Mesenchymal stem cell (in vitro differentiated cells and primary cell): ENCODE measurements around the gene ANKS1A.
A peak's percentile ranks its signal among the peaks of the same experiment; 100 is the strongest.

Experiments
- DNase-seq: peaks from one replicate; pipeline ENCODE4 v3.0.0-alpha.2; 2013
- H2AFZ ChIP-seq: one replicate; pipeline ENCODE4 v1.6.1; 2013; ENCODE audit warnings: low read depth, mild to moderate bottlenecking, control low read depth, inconsistent platforms, low read length, moderate library complexity
- H2AK5ac ChIP-seq: 2 replicates; pipeline ENCODE4 v1.6.1; 2013; ENCODE audit warnings: low read length, moderate library complexity, mild to moderate bottlenecking, inconsistent platforms; ENCODE audit not compliant: severe bottlenecking
- H2BK120ac ChIP-seq: one replicate; pipeline ENCODE4 v1.6.1; 2013; ENCODE audit warnings: low read depth, mild to moderate bottlenecking, inconsistent platforms, low read length, moderate library complexity
- H2BK12ac ChIP-seq, 2 experiments: one replicate each; pipeline ENCODE4 v1.6.1; 2013; ENCODE audit warnings: inconsistent platforms in 2 of 2, low read length in 2 of 2, mild to moderate bottlenecking in 2 of 2, moderate library complexity in 2 of 2, control low read depth in 1 of 2
- H2BK15ac ChIP-seq: one replicate; pipeline ENCODE4 v1.6.1; 2013; ENCODE audit warnings: mild to moderate bottlenecking, low read depth, inconsistent platforms; ENCODE audit not compliant: poor library complexity, severe bottlenecking
- H2BK5ac ChIP-seq: 2 replicates; pipeline ENCODE4 v1.6.1; 2013; ENCODE audit warnings: low read depth, mild to moderate bottlenecking, low read length, control low read depth, inconsistent platforms; ENCODE audit not compliant: poor library complexity, severe bottlenecking
- H3K14ac ChIP-seq, 2 experiments: one replicate each; pipeline ENCODE4 v1.6.1; 2013; ENCODE audit warnings: inconsistent platforms in 2 of 2, low read length in 2 of 2, control low read depth in 1 of 2, mild to moderate bottlenecking in 1 of 2, moderate library complexity in 1 of 2
- H3K18ac ChIP-seq, 2 experiments: one replicate each; pipeline ENCODE4 v1.6.1; 2013; ENCODE audit warnings: inconsistent platforms in 2 of 2, low read length in 2 of 2, control low read depth in 1 of 2, low read depth in 1 of 2, mild to moderate bottlenecking in 1 of 2
- H3K23ac ChIP-seq, 2 experiments: one replicate each; pipeline ENCODE4 v1.6.1; 2013; ENCODE audit warnings: inconsistent platforms in 2 of 2, low read length in 2 of 2, mild to moderate bottlenecking in 2 of 2, moderate library complexity in 2 of 2, control low read depth in 1 of 2
- H3K27ac ChIP-seq: 2 replicates; pipeline ENCODE4 v1.5.1; 2013; ENCODE audit warnings: mild to moderate bottlenecking, moderate library complexity, low read length, control low read depth, inconsistent platforms; ENCODE audit not compliant: poor library complexity, severe bottlenecking
- H3K27me3 ChIP-seq, 2 experiments: 2 replicates each; pipeline versions ENCODE4 v1.6.1 to v1.7.0; 2013; ENCODE audit warnings: low read length in 2 of 2, mild to moderate bottlenecking in 2 of 2, moderate library complexity in 2 of 2, control low read depth in 1 of 2, inconsistent platforms in 1 of 2; ENCODE audit not compliant: control insufficient read depth in 1 of 2, insufficient read depth in 1 of 2
- H3K36me3 ChIP-seq, 2 experiments: 2 replicates each; pipeline versions ENCODE4 v1.6.1 to v1.7.0; 2013; ENCODE audit warnings: low read length in 2 of 2, control low read depth in 1 of 2, inconsistent platforms in 1 of 2, low read depth in 1 of 2, mild to moderate bottlenecking in 1 of 2; ENCODE audit not compliant: insufficient read depth in 2 of 2, control insufficient read depth in 1 of 2
- H3K4ac ChIP-seq, 2 experiments: one replicate each; pipeline ENCODE4 v1.6.1; 2013; ENCODE audit warnings: inconsistent platforms in 2 of 2, low read length in 2 of 2, mild to moderate bottlenecking in 2 of 2, moderate library complexity in 2 of 2, control low read depth in 1 of 2, low read depth in 1 of 2
- H3K4me1 ChIP-seq: 2 replicates; pipeline ENCODE4 v1.6.1; 2013; ENCODE audit warnings: low read depth, low read length, control low read depth; ENCODE audit not compliant: control insufficient read depth, insufficient read depth
- H3K4me2 ChIP-seq: 2 replicates; pipeline ENCODE4 v1.6.1; 2013; ENCODE audit warnings: low read length, mild to moderate bottlenecking, inconsistent platforms; ENCODE audit not compliant: poor library complexity, severe bottlenecking
- H3K4me3 ChIP-seq, 2 experiments: 2 replicates each; pipeline versions ENCODE4 v1.5.1 to v1.7.0; 2013; ENCODE audit warnings: low read length in 2 of 2, mild to moderate bottlenecking in 2 of 2, control low read depth in 1 of 2, low read depth in 1 of 2; ENCODE audit not compliant: insufficient read depth in 1 of 2
- H3K79me1 ChIP-seq: replicated peaks from 2 replicates; pipeline ENCODE4 v1.6.1; 2013; ENCODE audit warnings: mild to moderate bottlenecking, control low read depth, low read length, inconsistent platforms; ENCODE audit not compliant: poor library complexity, severe bottlenecking
- H3K9ac ChIP-seq: 2 replicates; pipeline ENCODE4 v1.7.0; 2013; ENCODE audit warnings: mild to moderate bottlenecking, low read length, moderate library complexity
- H3K9me3 ChIP-seq: 2 replicates; pipeline ENCODE4 v1.7.0; 2013; ENCODE audit warnings: mild to moderate bottlenecking, low read length; ENCODE audit not compliant: control insufficient read depth
- H4K8ac ChIP-seq: one replicate; pipeline ENCODE4 v1.6.1; 2013; ENCODE audit warnings: inconsistent platforms, mild to moderate bottlenecking, low read length, moderate library complexity
- H4K91ac ChIP-seq: one replicate; pipeline ENCODE4 v1.6.1; 2013; ENCODE audit warnings: mild to moderate bottlenecking, low read length, inconsistent platforms
- WGBS: methylation state at CpG from one replicate; pipeline ENCODE4 v1.1.7; 2013; ENCODE audit warnings: mixed read lengths; 5-methylcytosine and 5-hydroxymethylcytosine counted together

Gene ANKS1A

GRCh38 chr6:35018746-35019145 lies 129.7 kb downstream of the ANKS1A start:
- Histone ChIP-seq H3K23ac (no peak overlapping the region), H3K27me3 (no peaks in the 10 kb centered on the region), H3K14ac (peak overlapping the region in 1 of 2 experiments; percentile 42), H4K8ac (no peak overlapping the region), H3K36me3 (peaks cover 0 to 15% of the 10 kb centered on the region in 2 experiments), H3K4me2 (no peak overlapping the region), H3K27ac (no peak overlapping the region), H2BK12ac (peak overlapping the region in 1 of 2 experiments; percentile 31), H2AFZ (no peak overlapping the region), H3K4me1 (peaks cover 9% of the 10 kb centered on the region), H3K4ac (peak overlapping the region in 1 of 2 experiments; percentile 73), H3K4me3 (no peak overlapping the region), H2BK120ac (no peak overlapping the region), H2AK5ac (no peak overlapping the region), H4K91ac (no peak overlapping the region), H2BK5ac (no peak overlapping the region), H3K9me3 (no peaks in the 10 kb centered on the region), H3K9ac (no peak overlapping the region), H3K18ac (peak overlapping the region in 1 of 2 experiments; percentile 21), H2BK15ac (no peak overlapping the region), H3K79me1 (peaks cover 27% of the 10 kb centered on the region)
- WGBS = 41% methylated on average over 2 of the region's 2 CpGs
- DNase-seq = no peak

- no peak overlapping the region for H2BK12ac ChIP-seq
- peaks cover 27% of the 10 kb centered on the region for H3K79me1 ChIP-seq
- no peak overlapping the region for H3K4me3 ChIP-seq
- peaks cover 0 to 15% of the 10 kb centered on the region in 2 experiments for H3K36me3 ChIP-seq
- no peak overlapping the region for H3K4me2 ChIP-seq
- no peak overlapping the region for H3K18ac ChIP-seq
- H3K14ac ChIP-seq = no peak overlapping the region
- peak overlapping the region; percentile 59 for H2AK5ac ChIP-seq
- no peaks in the 10 kb centered on the region for H3K9me3 ChIP-seq
- DNase-seq = no peak
- no peak overlapping the region for H2AFZ ChIP-seq
- H4K8ac ChIP-seq = peak overlapping the region; percentile 38
- H2BK120ac ChIP-seq = no peak overlapping the region
- no peaks in the 10 kb centered on the region for H3K27me3 ChIP-seq
- H3K27ac ChIP-seq = no peak overlapping the region
- H2BK5ac ChIP-seq = no peak overlapping the region
- H3K4ac ChIP-seq = no peak overlapping the region
- no peak overlapping the region for H3K23ac ChIP-seq
- no peak overlapping the region for H3K9ac ChIP-seq
- 58% methylated on average over 1 of the region's 1 CpG for WGBS
- H3K4me1 ChIP-seq = peaks cover 9% of the 10 kb centered on the region
- no peak overlapping the region for H2BK15ac ChIP-seq
- no peak overlapping the region for H4K91ac ChIP-seq
These were observed 130.1 kb downstream of the ANKS1A start for GRCh38 chr6:35019171-35019570.

GRCh38 chr6:35019831-35020230 lies 130.8 kb downstream of the ANKS1A start:
- DNase-seq = no peak
- peaks cover 9% of the 10 kb centered on the region for H3K4me1 ChIP-seq
- H2BK5ac ChIP-seq = no peak overlapping the region
- H3K9me3 ChIP-seq = no peaks in the 10 kb centered on the region
- H3K4ac ChIP-seq = no peak overlapping the region
- H2BK120ac ChIP-seq = no peak overlapping the region
- no peak overlapping the region for H3K18ac ChIP-seq
- no peak overlapping the region for H2BK12ac ChIP-seq
- H3K9ac ChIP-seq = no peak overlapping the region
- H2AK5ac ChIP-seq = no peak overlapping the region
- H3K79me1 ChIP-seq = peaks cover 27% of the 10 kb centered on the region
- peaks cover 0 to 15% of the 10 kb centered on the region in 2 experiments for H3K36me3 ChIP-seq
- H3K4me2 ChIP-seq = no peak overlapping the region
- H4K8ac ChIP-seq = no peak overlapping the region
- no peak overlapping the region for H3K27ac ChIP-seq
- no peaks in the 10 kb centered on the region for H3K27me3 ChIP-seq
- H3K23ac ChIP-seq = no peak overlapping the region
- no peak overlapping the region for H4K91ac ChIP-seq
- H2BK15ac ChIP-seq = peak overlapping the region; percentile 80
- WGBS = 96% methylated on average over 4 of the region's 4 CpGs
- no peak overlapping the region for H3K14ac ChIP-seq
- H3K4me3 ChIP-seq = no peak overlapping the region
- H2AFZ ChIP-seq = no peak overlapping the region

- H4K91ac ChIP-seq = no peak overlapping the region
- H3K79me1 ChIP-seq = peaks cover 29% of the 10 kb centered on the region
- H3K14ac ChIP-seq = no peak overlapping the region
- H3K9ac ChIP-seq = no peak overlapping the region
- H3K18ac ChIP-seq = no peak overlapping the region
- H3K23ac ChIP-seq = no peak overlapping the region
- H2BK5ac ChIP-seq = no peak overlapping the region
- H2BK120ac ChIP-seq = no peak overlapping the region
- no peak overlapping the region for H4K8ac ChIP-seq
- H2BK12ac ChIP-seq = no peak overlapping the region
- no peak overlapping the region for H2AK5ac ChIP-seq
- DNase-seq = no peak
- 78% methylated on average over 3 of the region's 3 CpGs for WGBS
- no peak overlapping the region for H2AFZ ChIP-seq
- no peak overlapping the region for H3K27ac ChIP-seq
- no peak overlapping the region for H3K4me3 ChIP-seq
- H3K4me1 ChIP-seq = peaks cover 13% of the 10 kb centered on the region
- H3K36me3 ChIP-seq = peaks cover 0 to 15% of the 10 kb centered on the region in 2 experiments
- no peaks in the 10 kb centered on the region for H3K9me3 ChIP-seq
- H2BK15ac ChIP-seq = no peak overlapping the region
- no peaks in the 10 kb centered on the region for H3K27me3 ChIP-seq
- no peak overlapping the region for H3K4me2 ChIP-seq
- H3K4ac ChIP-seq = no peak overlapping the region
These were observed 131.9 kb downstream of the ANKS1A start for GRCh38 chr6:35021004-35021403.
